DND-41 (cell line): Measurements from ENCODE around the gene DMRT1.

Experiments used
- ATAC-seq: fragments of 200-7000 bp; cut with Tn5 transposase; 3 replicates; pipeline ENCODE4 v1.9.1; 2021; ENCODE audit warnings: low read depth; ENCODE audit not compliant: insufficient read depth
- DNase-seq: peaks from one replicate; pipeline ENCODE4 v3.0.0-alpha.2; 2020
- H2AFZ ChIP-seq: 2 replicates; pipeline ENCODE4 v1.6.0; 2012; ENCODE audit warnings: low read depth, low read length
- H3K27ac ChIP-seq: 2 replicates; pipeline ENCODE4 v1.5.1; 2012; ENCODE audit warnings: low read length, inconsistent platforms
- H3K27me3 ChIP-seq: fragments of 200-600 bp; sonication (generic); 2 replicates; pipeline ENCODE4 v1.6.0; 2012; ENCODE audit warnings: low read length, mild to moderate bottlenecking, inconsistent platforms; ENCODE audit not compliant: insufficient read depth, poor library complexity
- H3K36me3 ChIP-seq: 2 replicates; pipeline ENCODE4 v1.5.1; 2012; ENCODE audit warnings: low read length, inconsistent platforms; ENCODE audit not compliant: insufficient read depth
- H3K4me1 ChIP-seq: 2 replicates; pipeline ENCODE4 v1.5.1; 2012; ENCODE audit warnings: mild to moderate bottlenecking, low read length; ENCODE audit not compliant: insufficient read depth
- H3K4me2 ChIP-seq: 2 replicates; pipeline ENCODE4 v1.6.0; 2012; ENCODE audit warnings: mild to moderate bottlenecking, moderate library complexity, low read length, inconsistent platforms; ENCODE audit not compliant: insufficient read depth
- H3K4me3 ChIP-seq, 2 experiments: fragments of 200-600 bp in 1 of 2; shearing (Covaris generic) in 1 of 2; 2 replicates each; pipeline ENCODE4 v1.5.1; 2012 to 2016; ENCODE audit warnings: inconsistent platforms in 2 of 2, low read length in 2 of 2, mild to moderate bottlenecking in 2 of 2, low read depth in 1 of 2, moderate library complexity in 1 of 2
- H3K79me2 ChIP-seq: 2 replicates; pipeline ENCODE4 v1.6.0; 2012; ENCODE audit warnings: low read length, inconsistent platforms; ENCODE audit not compliant: insufficient read depth
- H3K9ac ChIP-seq: 2 replicates; pipeline ENCODE4 v1.6.0; 2012; ENCODE audit warnings: low read depth, mild to moderate bottlenecking, inconsistent platforms, low read length, moderate library complexity
- H3K9me3 ChIP-seq: 2 replicates; pipeline ENCODE4 v1.5.1; 2012; ENCODE audit warnings: low read length, moderate library complexity, mild to moderate bottlenecking, inconsistent platforms; ENCODE audit not compliant: insufficient read depth, severe bottlenecking
- H4K20me1 ChIP-seq: 2 replicates; pipeline ENCODE4 v1.6.0; 2012; ENCODE audit warnings: low read length; ENCODE audit not compliant: insufficient read depth
- CTCF ChIP-seq: IDR thresholded peaks from 2 replicates; pipeline ENCODE4 v1.5.1; 2012; ENCODE audit warnings: borderline replicate concordance, low read length, moderate library complexity, mild to moderate bottlenecking; ENCODE audit not compliant: poor library complexity, severe bottlenecking; ENCODE audit errors: extremely low read depth
- EZH2 ChIP-seq: IDR thresholded peaks from 3 replicates; pipeline ENCODE4 v1.6.1; 2012; ENCODE audit warnings: borderline replicate concordance, low read depth, mild to moderate bottlenecking, moderate library complexity, low read length, inconsistent platforms; ENCODE audit not compliant: severe bottlenecking

Gene DMRT1

GRCh38 chr9:840343-840742 is 1.2 kb upstream of the DMRT1 start:
- Histone ChIP-seq H3K27ac (no peak overlapping the region), H3K4me3 (no peak overlapping the region), H3K27me3 (no peaks in the 10 kb centered on the region), H3K79me2 (no peaks in the 10 kb centered on the region), H2AFZ (no peak overlapping the region), H3K9ac (no peak overlapping the region), H4K20me1 (no peaks in the 10 kb centered on the region), H3K36me3 (no peaks in the 10 kb centered on the region), H3K4me1 (no peaks in the 10 kb centered on the region), H3K9me3 (no peaks in the 10 kb centered on the region), H3K4me2 (no peak overlapping the region)
- TF ChIP-seq CTCF = no peak
- no peak for TF ChIP-seq EZH2
- no peak for DNase-seq
- ATAC-seq = no peak

DNA sequence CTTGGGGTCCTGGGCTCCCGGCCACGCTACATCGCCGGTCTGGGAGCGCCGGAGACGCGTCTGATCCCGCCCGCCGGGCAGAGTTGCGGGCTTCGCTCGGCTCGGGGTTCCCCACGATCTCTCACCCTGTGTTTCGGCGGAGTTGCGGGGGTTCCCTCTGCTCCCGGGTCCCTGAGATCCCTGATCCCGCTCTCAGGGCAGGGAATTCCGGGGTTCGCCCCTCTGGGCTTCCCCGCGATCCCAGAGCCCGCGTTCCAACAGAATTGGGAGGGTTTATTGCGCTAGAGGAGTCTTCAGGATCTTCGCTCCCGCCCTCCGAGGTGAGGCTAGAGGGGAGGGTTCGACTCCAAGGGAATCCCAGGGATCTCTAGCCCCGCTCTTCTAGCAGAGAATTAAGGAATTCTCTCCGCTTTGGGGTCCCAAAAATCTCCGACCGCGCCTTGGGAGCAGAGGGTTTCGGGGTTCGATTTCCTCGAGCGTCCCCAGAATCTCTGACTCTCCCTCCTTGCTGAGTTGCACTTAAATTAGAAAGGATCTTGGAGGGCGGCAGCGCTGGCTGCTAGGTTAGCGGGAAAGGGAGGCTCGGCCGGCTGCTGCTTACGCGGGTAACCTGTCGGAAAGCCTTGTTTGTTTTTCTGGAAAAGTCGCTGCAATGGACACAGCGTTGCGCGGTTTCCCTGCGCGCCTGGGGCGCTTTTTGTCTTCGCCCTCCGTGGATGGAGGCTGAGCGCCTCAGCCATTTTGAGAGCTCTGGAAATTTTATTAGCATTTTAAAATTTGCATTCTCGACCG is 1.3 kb downstream of the DMRT1 start:
- no peaks in the 10 kb centered on the region for H4K20me1 ChIP-seq
- no peak overlapping the region for H2AFZ ChIP-seq
- no peaks in the 10 kb centered on the region for H3K4me1 ChIP-seq
- no peaks in the 10 kb centered on the region for H3K9me3 ChIP-seq
- no peak overlapping the region for H3K4me2 ChIP-seq
- ATAC-seq (no peak), DNase-seq (no peak)
- no peak overlapping the region for H3K4me3 ChIP-seq
- no peak overlapping the region for H3K9ac ChIP-seq
- no peaks in the 10 kb centered on the region for H3K79me2 ChIP-seq
- H3K27me3 ChIP-seq = peaks cover 2% of the 10 kb centered on the region
- no peak overlapping the region for H3K27ac ChIP-seq
- no peak for TF ChIP-seq CTCF
- no peak for TF ChIP-seq EZH2
- no peaks in the 10 kb centered on the region for H3K36me3 ChIP-seq

- Histone ChIP-seq H4K20me1 (no peaks in the 10 kb centered on the region), H3K4me1 (no peaks in the 10 kb centered on the region), H3K4me2 (no peak overlapping the region), H3K9me3 (no peaks in the 10 kb centered on the region), H3K27me3 (peaks cover 3% of the 10 kb centered on the region), H3K27ac (no peak overlapping the region), H3K36me3 (no peaks in the 10 kb centered on the region), H3K79me2 (no peaks in the 10 kb centered on the region), H3K9ac (no peak overlapping the region), H3K4me3 (no peak overlapping the region), H2AFZ (no peak overlapping the region)
- TF ChIP-seq EZH2 = no peak
- TF ChIP-seq CTCF = no peak
- ATAC-seq = no peak
- no peak for DNase-seq
Observed at GRCh38 chr9:843427-843785, 1.9 kb downstream of the DMRT1 start.
